ENCODE results near the gene LOX.

LOX gene

GRCh38 chr5:122078116-122079110 is at the start of gene LOX:
TSS of gene LOX (minus strand) at chr5:122078259. CDS start at chr5:122077985, 274 bp downstream.
- no peak for DNase-seq (ENCODE audit: low read depth)

DNA sequence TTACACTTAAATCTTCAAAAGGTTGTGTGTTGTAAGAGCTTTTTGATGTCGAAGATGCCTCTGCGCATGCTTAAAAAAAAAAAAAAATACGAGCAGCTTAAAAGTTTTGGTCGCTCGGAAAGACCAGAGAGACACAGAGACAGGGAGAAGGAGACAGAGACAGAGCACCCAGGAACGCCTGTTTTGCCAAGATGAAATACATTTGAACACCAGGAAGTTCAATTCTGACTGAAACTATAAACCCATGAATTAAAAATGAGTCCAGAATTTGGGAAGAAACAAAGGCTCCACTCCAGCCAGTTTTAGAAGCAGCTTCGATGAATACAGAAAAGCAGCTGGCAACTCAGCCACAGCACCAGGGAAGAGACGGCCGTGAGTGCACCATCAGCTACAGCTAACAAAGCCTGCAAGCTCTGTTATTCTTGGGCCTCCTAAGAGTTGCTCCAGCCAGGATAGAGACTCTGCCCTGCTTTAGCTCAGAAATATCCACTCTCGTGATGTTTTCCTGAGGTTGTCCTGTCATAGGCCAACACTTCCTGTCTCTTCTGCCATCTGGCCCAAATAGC is 48.8 kb upstream of the LOX start:
- no peak for DNase-seq (ENCODE audit: low read depth)

GRCh38 chr5:122126177-122126755 is 48.2 kb upstream of the LOX start:
- DNase-seq (ENCODE audit: low read depth), result no peak

DNA sequence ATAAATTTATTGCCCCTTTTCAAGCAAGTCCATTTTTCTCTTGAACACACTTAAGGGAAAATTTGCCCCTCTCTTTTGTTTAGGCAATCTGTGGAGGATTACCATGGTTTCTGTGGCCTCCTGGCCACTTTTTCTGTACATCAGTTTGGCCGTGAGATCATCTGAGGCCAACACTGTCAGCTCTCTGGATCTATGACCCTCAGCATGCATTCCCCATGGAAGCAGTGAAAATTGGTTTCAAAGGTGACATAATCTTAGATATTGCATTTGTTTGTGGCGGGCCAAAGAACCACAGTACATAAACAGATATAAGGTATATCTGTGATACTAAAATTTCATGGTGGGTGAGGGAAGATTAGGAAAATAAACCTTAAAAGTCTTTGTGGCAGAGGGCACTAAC is 46.7 kb upstream of the LOX start:
- DNase-seq (ENCODE audit: low read depth), result no peak

DNA sequence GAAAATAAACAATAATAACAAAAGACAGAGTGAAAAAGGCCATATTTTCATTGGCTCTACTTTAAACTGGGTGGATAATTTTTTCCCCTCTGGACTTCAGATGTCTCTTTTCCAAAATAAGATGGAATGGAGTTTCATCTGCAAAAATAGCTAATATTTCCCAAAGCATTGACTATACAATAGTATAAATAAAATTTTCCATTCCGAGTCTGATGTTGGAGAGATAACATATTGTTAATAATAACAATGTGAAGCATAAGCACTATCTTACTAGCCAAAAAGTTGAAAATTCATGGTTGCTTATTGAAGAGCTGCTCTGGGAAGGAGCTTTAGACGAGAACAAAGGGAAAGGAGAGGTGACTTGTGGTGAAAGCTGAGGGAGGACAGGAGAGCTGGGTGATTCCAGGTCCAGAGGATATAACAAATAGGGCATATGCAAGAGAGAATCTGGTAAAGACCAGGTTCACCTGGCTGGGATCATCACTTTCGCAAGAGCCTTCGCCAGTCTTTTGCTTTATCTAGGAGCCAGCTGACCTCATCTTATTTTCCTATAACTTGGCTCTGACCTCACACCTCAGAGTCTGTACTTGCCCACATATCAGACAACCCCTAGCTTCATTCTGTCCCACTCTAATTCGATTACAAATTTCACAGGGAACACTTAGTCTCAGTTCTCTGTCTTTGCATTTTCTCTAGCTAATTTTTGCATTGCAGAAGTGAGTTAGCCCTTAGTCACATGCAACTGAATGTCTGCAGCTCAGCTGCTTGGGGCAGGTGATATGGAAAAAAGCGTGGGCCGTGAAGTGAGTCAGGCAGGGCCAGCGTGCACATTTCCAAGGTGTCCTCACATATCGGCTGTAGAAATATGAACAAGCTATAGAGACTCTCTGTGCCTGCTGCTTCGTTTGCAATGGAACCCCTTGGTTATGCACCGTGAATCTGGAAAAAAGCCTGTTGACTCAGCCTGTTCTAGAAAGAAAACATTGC is 43.7 kb upstream of the LOX start:
- DNase-seq (ENCODE audit: low read depth), result no peak

DNA sequence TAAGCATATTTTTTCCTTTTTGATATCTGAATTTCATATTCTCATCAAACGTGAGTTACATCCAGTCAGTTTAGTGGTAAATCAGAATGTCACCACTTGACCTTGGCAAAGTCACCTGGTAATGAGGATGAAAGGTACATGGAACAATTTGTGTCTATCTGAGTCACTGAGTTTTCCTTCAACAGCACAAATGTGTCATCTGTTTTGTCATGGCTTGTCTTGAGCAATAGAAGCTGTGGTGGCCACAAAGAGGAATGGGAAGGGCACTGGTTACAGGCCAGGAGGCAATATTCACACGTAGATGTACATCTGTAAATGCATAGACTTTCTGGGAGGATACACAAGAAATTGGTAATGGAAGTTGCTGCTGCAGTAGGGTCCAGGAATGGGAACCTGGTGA is 42.9 kb upstream of the LOX start:
- no peak for DNase-seq (ENCODE audit: low read depth)

DNA sequence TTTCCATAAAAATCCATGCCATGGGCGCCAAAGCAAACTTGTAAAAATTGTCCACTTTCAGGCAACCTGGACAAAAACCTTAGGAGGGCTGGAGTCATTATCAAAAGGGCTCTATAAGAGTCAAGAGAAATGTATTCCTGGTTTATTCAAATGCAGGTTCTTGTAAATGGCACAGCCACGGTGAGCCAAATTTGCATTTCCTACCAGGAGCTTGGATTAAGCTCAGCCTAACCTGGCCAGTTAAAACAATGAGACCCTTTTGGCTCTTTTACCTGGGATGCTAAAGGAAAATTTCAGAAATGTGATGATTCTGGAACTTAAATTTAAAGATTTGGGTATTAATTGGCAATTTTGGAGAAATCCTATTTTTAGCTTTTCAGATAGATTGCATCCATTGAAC is 42.4 kb upstream of the LOX start:
- no peak for DNase-seq (ENCODE audit: low read depth)

- DNase-seq (ENCODE audit: low read depth), result no peak
These were observed 41.1 kb upstream of the LOX start for GRCh38 chr5:122119205-122119604.

- DNase-seq (ENCODE audit: low read depth), result no peak
These were observed 40.4 kb upstream of the LOX start for GRCh38 chr5:122118356-122118948.

DNA sequence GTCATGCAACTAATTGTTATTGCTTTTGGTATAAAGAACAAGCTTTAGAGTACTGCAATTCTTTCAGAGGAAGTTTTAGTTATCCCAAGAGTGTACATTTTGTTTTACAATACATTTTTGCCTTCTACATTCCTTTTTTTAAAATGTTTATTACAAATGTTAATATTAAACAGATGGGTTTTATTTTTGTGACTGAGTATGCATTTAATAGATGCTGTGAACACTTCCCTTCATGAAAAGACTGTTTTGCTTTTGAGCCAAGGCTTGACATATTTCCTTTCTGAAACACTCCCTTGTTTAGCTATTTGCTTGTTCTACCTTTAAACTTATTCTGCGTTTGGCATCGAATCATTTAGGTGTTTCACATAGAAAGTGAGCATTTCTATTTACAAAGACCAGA is 36.4 kb upstream of the LOX start:
- DNase-seq (ENCODE audit: low read depth), result no peak

DNA sequence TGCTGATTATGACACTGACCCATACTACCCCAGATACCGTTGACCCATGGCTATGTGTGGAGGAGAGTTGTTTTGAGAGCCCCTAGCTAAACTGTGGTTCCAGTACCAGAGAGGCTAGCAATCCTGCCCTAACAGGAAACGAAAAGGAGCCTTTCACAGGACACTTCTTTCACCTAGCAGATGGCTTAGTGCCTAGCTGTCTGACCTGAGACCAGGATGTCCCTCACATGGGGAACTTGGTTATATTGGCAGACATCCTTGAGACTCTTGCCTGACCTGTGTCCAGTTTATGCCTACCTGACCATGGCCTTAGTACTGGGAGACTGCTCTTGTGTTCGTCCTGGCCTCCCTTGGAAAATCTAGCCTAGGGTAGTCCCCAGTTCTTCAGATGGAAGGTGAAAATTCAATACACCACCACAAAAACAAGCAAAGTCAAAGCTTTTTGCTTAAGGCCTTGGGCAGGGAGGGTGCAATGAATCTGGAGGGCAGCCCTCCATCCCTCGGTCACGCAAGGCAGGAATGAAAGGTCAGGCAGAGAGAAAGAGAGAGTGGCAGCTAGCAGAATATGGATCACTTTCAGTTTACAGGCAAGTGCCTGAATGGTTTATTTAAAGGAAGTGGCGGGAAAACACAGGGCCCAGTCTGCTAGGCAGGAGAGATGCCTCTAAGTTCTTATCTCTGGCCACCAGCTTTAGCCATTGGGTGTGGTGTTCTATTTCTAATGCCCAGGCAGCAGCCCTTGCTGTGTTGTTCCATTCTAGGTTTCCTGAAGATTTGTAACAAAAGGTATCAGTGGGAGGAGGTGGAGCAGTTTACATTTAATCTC is 34.9 kb upstream of the LOX start:
- no peak for DNase-seq (ENCODE audit: low read depth)

DNA sequence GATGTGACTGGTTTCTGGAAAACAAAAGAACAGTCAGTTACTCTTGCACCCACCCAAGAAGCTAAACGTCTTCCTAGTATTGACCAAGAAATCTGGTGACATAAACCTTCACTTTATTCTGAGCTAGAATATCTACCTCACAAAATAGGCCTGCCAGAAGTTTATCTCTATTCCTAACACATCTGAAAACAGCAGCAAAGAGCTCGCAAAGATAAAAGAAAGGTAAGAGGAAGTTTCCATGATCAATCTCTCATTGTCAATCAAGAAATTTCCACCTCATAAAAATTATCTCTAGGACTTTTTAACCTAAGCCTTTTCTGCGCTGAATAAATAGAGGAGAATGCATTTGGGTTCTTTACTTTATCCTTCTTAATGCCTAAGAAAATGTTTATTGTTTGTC is 34.0 kb upstream of the LOX start:
- no peak for DNase-seq (ENCODE audit: low read depth)

- DNase-seq (ENCODE audit: low read depth), result no peak
These were observed 33.4 kb upstream of the LOX start for GRCh38 chr5:122111460-122111859.

DNA sequence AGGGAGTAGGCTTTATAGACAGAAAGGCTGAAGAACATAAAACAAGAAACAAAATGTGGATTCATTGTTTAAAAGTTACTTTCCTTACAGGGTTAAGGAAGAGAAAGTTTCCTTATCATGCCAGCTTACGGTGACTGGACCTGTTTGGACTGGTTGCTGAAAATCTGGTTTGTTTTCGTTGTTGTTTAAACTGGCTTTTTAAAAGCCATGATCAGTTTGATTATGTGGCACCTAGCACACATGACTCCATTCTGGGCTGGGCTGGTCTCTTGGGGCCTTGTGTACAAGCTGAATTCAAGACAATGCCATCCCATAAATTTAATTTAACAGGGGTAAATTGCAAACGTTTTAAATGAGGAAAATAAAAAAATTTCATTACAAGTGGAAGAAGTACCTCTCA is 32.9 kb upstream of the LOX start:
- no peak for DNase-seq (ENCODE audit: low read depth)

DNA sequence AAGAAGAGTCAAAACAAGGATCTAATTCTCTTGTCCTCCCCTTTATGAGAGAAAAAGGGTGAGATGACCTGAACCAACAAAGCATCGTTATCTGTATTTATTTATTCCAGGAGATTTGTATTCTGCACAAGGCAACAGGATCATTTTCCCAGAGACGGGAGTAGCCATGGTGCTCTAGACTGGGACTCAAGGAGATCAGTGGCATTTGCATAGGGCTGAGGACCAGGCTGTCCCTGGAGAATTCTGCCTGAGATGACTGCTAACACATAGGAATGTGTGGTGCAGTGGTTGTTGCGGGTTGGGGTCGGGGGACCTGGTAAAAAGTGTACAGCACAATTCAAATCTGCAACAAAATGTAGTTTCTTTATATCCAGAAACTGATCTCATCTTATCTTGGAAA is 29.0 kb upstream of the LOX start:
- DNase-seq (ENCODE audit: low read depth), result no peak

DNA sequence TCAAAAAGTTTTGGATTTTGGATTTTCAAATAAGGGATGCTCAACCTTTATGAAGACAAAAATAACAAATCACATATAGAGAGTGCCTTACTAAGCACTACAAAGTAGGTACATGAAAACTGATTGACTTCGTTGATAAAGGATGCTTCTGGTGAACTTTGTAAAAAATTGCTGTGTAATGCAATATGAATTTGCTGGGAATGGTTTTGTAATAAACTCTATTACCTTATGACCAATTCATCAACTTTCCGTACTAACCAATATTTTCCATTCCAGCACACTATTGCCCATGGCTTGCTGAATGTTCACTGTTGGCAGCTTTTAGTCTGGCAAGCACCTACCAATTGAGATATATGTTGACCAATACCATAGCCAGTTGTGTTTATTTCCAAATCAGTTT is 27.9 kb upstream of the LOX start:
- no peak for DNase-seq (ENCODE audit: low read depth)

DNA sequence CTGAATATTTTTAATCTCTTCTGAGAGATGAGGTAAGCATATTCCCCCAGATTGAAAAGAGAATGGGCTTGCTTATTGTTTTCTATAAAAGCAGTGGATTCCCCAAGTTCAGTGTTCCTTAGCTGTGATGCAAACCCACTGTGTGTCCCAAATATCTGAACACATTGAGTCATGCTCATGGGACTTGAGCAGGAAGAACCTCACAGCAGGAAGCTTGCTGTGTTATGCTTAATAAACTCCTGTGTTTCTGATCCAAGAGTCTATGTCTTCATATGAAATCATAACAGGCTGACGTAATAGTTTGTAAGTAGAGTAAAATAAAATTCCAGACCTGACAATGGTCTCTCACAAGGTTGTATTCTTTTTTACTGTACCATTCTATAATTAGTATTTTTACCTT is 24.8 kb upstream of the LOX start:
- no peak for DNase-seq (ENCODE audit: low read depth)

- no peak for DNase-seq (ENCODE audit: low read depth)
These were observed 23.7 kb upstream of the LOX start for GRCh38 chr5:122101636-122102285.

DNA sequence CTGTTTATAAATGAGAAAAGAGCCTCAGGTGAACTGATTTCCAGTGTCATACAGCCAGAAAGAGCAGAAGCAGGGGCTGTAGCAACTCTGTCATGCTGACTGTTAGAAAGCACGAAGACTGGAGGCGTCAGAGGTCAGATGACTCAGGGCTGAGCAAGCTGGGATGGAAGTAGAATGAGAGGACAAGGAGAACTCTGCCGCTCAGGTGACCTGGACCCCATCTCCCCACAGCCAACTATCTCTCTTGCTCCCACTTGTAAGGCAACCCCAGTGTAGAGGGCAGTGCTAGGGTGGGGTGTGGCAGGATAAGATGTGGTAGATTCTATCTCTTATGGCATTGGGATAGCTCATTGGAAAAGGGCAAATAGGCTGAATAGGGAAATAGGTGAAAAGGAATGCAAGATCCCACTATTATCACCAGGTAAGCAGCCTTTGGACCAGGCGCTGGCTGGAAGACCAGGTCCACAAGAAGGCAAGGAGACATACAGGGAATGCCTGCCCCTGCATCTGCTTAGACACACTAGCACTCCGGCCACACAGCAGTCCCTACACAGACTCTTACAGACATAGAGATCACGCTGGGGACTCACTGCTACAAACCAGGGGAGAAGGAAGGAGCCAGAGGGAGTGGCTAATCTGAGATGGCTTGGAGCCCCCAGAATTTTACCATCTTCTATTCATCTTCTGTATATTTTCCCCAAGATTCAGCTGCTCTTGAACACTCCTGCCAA is 21.2 kb upstream of the LOX start:
- DNase-seq (ENCODE audit: low read depth), result no peak

DNA sequence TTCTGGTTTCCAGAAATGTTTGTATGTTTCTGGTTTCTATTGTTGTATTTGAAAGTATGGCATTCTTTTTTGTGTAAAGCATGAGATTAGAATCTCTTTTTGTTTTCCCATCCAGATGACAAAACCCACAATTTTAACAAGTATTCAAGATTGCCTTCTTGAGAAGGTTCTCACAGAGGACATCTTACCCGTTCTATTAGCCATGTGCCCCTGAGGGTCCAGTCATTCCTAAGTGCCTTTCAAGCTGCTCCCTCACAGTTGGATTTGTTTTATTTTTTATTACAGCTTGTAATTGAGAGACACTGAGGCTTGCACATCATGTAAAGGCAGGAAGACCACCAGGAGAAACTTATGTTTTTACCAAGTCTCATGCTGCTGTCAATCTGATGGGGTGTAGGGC is 19.3 kb upstream of the LOX start:
- no peak for DNase-seq (ENCODE audit: low read depth)
